Choroid plexus epithelial cell (primary cell): ENCODE results near the gene SLC29A3.

Experiments used
- DNase-seq: peaks from one replicate; pipeline ENCODE4 v3.0.0-alpha.2; 2010; ENCODE audit warnings: low read depth
- H3K4me3 ChIP-seq: 2 replicates; pipeline ENCODE4 v1.5.1; 2011; ENCODE audit warnings: low read depth, mild to moderate bottlenecking, control low read depth, low read length, moderate library complexity
- TF ChIP-seq, protein P1 (sequence below): conservative IDR thresholded peaks from 2 replicates; pipeline ENCODE4 v1.5.1; 2011; ENCODE audit warnings: low read depth, mild to moderate bottlenecking, control low read depth, inconsistent platforms, low read length, moderate library complexity

The SLC29A3 gene

DNA sequence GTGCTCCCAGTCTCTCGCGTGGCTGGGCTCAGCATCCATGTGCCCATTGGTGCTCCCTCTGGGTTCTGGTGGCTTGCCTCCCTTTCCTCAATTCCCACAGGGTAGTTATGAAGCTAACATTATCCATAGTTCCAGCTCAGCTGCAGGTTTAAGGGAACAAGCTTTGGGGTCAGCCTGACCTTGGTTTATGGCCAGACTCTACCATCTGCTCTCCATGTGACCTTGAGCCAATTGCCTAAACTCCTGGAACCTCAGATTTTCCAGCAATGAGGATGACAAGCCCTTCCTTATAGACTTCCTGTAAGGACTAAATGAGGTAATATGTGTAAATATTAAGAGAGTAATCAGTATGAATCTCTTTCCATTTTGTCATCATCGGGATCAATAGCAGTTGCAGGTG is 10.1 kb upstream of the SLC29A3 start:
- H3K4me3 ChIP-seq, result no peak overlapping the region
- TF ChIP-seq, protein P1, sequence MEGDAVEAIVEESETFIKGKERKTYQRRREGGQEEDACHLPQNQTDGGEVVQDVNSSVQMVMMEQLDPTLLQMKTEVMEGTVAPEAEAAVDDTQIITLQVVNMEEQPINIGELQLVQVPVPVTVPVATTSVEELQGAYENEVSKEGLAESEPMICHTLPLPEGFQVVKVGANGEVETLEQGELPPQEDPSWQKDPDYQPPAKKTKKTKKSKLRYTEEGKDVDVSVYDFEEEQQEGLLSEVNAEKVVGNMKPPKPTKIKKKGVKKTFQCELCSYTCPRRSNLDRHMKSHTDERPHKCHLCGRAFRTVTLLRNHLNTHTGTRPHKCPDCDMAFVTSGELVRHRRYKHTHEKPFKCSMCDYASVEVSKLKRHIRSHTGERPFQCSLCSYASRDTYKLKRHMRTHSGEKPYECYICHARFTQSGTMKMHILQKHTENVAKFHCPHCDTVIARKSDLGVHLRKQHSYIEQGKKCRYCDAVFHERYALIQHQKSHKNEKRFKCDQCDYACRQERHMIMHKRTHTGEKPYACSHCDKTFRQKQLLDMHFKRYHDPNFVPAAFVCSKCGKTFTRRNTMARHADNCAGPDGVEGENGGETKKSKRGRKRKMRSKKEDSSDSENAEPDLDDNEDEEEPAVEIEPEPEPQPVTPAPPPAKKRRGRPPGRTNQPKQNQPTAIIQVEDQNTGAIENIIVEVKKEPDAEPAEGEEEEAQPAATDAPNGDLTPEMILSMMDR, result no peak
- no peak for DNase-seq

DNA sequence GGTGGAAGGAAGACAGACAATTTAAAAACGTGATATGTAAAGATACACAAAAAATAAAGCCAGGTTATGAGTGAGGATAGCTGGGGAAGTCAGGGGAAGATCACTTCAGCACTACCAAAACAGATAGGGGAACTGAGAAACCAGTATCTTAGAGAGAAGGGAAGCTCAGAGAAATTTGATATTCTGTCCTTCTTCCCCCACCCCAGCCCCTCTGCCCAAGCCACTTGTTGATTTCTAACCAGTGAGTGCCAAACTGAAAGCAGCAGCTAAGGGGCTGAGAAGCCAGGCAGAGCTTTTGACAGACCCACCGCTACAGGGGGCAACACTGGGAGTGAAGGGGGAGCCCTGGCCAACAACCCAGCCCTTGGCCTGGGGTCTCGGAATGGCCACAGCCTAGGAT is 9.1 kb upstream of the SLC29A3 start:
- no peak for DNase-seq
- TF ChIP-seq, protein P1, result no peak
- no peak overlapping the region for H3K4me3 ChIP-seq

DNA sequence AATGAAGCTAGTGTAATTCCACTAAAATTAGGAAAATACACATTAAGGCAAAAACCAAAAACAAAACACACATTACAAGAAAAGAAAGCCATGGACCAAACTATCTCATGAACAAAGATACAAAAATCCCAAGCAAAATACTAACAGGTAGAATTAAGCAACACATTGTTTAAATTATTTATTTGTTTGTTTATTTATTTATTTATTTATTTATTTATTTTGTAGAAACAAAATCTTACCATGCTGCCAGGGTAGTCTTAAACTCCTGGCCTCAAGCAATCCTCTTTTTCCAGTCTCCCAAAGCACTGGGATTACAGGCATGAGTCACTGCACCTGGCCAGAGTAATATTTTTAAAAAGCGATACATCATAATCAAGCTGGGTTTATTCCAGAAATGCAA is 6.8 kb upstream of the SLC29A3 start:
- DNase-seq, result no peak
- H3K4me3 ChIP-seq, result no peak overlapping the region
- TF ChIP-seq, protein P1, result no peak

DNA sequence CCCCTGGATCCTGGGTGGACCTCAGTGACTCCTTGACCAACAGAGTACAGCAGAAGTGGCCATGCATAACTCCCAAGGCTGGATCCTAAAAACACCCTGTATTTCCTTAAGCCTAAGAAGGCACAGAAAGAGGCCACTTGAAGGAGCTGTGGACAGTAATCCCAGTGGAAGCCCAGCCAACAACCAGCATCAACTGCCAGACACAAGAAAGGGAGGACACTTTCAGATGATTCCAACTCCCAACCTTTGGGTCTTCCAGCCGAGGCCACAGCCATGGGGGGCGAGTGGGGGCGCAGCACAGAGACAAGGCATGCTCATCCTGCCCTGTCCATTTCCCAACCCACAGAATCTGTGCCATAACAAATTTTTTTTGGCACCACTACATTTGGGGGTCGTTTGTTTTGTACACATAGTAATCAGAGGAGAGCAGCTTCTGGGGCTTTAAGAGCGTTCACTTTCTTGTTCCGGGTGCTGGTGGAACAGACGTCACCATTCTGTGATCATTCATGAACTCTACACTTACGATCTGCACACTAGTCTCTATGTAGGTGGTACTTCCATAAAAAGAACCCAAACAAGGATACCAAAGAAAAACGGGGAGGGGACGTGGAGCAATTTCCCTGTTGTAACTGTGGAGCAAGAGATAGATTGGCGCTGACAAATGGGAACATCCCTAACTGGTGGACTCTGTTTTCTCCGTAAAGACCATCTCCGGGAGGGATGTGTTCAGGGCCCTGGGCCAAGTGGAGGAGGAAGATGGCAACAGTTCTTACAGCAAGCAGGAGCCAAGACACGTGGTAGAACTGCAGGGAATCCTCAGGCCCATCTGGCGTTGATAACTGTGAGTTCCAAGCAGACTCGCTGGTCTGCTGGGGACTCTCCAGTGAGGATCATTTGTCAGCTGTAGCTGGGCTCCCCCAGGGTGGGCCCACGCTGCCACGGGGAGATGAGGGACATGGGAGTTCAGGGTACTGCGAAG is 6.0 kb upstream of the SLC29A3 start:
- H3K4me3 ChIP-seq, result peak overlapping the region; percentile 20
- TF ChIP-seq, protein P1, result no peak
- peak; percentile 88 for DNase-seq

DNA sequence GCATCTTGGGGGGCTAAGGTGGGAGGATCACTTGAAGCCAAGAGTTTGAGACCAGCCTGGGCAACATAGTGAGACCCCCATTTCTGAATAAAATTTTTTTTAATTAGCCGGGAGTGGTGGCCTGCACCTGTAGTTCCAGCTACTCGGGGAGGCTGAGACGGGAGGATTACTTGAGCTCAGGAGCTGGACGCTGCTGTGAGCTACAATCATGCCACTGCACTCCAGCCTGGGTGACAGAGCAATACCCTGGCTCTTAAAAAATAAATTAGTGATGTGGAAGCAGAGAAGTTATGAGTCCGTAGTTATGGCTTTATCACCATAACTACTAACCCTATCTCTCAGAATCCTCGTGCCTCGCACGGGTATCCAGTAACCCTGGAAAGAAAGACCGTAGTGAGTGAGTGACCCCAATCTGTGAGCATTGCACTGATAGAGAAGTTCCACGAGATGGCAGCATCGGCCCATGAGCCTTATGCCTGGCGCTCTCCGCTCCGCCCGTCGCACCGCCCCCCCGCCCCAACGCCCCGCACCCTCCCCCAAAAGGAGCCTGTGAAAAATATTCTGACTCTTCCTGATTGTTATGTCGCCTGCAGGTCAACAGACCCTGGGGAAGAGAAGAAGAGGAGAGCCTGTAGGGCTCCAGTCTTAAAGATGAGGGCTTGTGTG is 4.9 kb upstream of the SLC29A3 start:
- H3K4me3 ChIP-seq, result no peak overlapping the region
- TF ChIP-seq, protein P1, result peak; percentile 73
- DNase-seq, result peak; percentile 55

DNA sequence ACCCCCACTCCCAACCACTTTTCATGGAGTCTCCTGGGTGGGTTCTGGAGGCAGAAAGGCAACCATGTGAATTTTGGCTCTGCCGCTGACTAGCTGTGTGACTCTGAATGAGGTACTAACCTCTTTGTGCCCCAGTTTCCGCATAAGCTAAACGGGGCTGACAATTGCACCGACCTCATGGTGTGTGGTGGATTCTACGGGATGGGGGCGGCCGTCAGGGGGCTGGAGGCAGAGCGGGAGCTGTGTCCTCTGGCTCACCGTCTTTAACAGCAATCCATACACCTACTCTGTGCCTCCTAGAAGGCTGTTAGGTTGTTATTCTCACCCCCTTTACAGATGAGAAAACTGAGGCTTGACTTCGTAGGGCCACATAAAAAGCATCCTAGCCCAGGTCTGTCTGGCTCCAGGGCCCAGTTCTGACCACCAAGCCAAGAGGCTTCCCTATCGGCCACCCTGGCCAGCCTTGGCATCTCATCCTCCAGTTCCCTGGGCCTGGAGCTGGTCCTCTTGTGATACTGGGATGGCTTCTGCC is 4.3 kb upstream of the SLC29A3 start:
- TF ChIP-seq, protein P1, result no peak
- no peak overlapping the region for H3K4me3 ChIP-seq
- DNase-seq, result no peak
